Panc1 (cell line): ENCODE data around the gene EMSY. TPM values are rescaled to one million over a fixed set of nuclear protein-coding genes. Genes with fewer than 3 reads are reported as not detected.

ENCODE experiments used
- ATAC-seq: fragments of 200-7000 bp; cut with Tn5 transposase; 2 replicates; pipeline ENCODE4 v1.9.1; 2020; ENCODE audit warnings: mild to moderate bottlenecking, moderate library complexity
- BruUV-seq: library from RNA; stranded (reverse); fragments of 400-500 nt; replicated peaks from 2 replicates; lab custom pipeline; 2021; lab: Mats Ljungman, UMichigan
- CTCF ChIA-PET: fragments of 300-600 bp; sonication (Branson Sonifier 250); formaldehyde crosslinking; loops from one replicate; lab custom pipeline; 2022; ENCODE audit warnings: antibody characterized with exemption; lab: Charles Lee
- POLR2A ChIA-PET: fragments of 300-600 bp; sonication (Branson Sonifier 250); formaldehyde crosslinking; loops from one replicate; lab custom pipeline; 2022; ENCODE audit warnings: antibody characterized with exemption; lab: Charles Lee
- DNase-seq: peaks from one replicate; pipeline ENCODE4 v3.0.0-alpha.2; 2010; ENCODE audit warnings: low read depth, low spot score
- H3K27ac ChIP-seq: 2 replicates; pipeline ENCODE4 v1.5.1; 2011; ENCODE audit warnings: mild to moderate bottlenecking, low read length, inconsistent platforms
- H3K27me3 ChIP-seq: fragments of 200-500 bp; sonication (Bioruptor generic); 2 replicates; pipeline ENCODE4 v1.6.0; 2014; ENCODE audit warnings: low read length, inconsistent platforms; ENCODE audit not compliant: control insufficient read depth, insufficient read depth
- H3K36me3 ChIP-seq: fragments of 200-500 bp; sonication (Bioruptor generic); 2 replicates; pipeline ENCODE4 v1.5.1; 2014; ENCODE audit warnings: inconsistent platforms, mild to moderate bottlenecking, low read length, moderate library complexity; ENCODE audit not compliant: control insufficient read depth, insufficient read depth
- H3K4me1 ChIP-seq: 2 replicates; pipeline ENCODE4 v1.5.1; 2011; ENCODE audit warnings: inconsistent platforms, mild to moderate bottlenecking, low read length, moderate library complexity; ENCODE audit not compliant: control insufficient read depth, insufficient read depth
- H3K4me3 ChIP-seq, 2 experiments: 2 replicates each; pipeline ENCODE4 v1.5.1; 2011 to 2012; ENCODE audit warnings: low read depth in 2 of 2, low read length in 2 of 2, mild to moderate bottlenecking in 2 of 2, inconsistent platforms in 1 of 2, moderate library complexity in 1 of 2
- H3K9me3 ChIP-seq: fragments of 200-500 bp; sonication (Bioruptor generic); 2 replicates; pipeline ENCODE4 v1.5.1; 2014; ENCODE audit warnings: low read depth, mild to moderate bottlenecking, inconsistent platforms, low read length, moderate library complexity; ENCODE audit not compliant: control insufficient read depth, insufficient read depth
- POLR2AphosphoS5 ChIP-seq: IDR thresholded peaks from 2 replicates; pipeline ENCODE4 v1.6.1; 2012; ENCODE audit warnings: mild to moderate bottlenecking, low read depth, low read length, moderate library complexity
- SIN3A ChIP-seq: IDR thresholded peaks from 2 replicates; pipeline ENCODE4 v1.6.1; 2012; ENCODE audit warnings: low read depth, mild to moderate bottlenecking, low read length, moderate library complexity, borderline replicate concordance; ENCODE audit not compliant: insufficient read depth
- TCF7L2 ChIP-seq: IDR thresholded peaks from 2 replicates; pipeline ENCODE4 v1.6.1; 2011; ENCODE audit warnings: mild to moderate bottlenecking, low read depth, low read length, inconsistent platforms
- in situ Hi-C: cut with HindIII; loops from 2 replicates; pipeline ENCODE4 v1.10.0; 2016; ENCODE audit warnings: low sequenced_read_pairs, low pct_unique_long_range_greater_than_20kb
- intact Hi-C: fragments of 100-400 bp; cut with micrococcal nuclease; formaldehyde crosslinking; loops from one replicate; pipeline ENCODE4 v1.10.0; 2022; ENCODE audit not compliant: unreplicated experiment
- total RNA-seq: library from RNA; stranded (reverse); gene quantifications from one replicate; pipeline ENCODE4 v1.2.1, GENCODE V29; 2021; ENCODE audit not compliant: unreplicated experiment
- TF ChIP-seq, protein P1 (sequence below), 2 experiments: IDR thresholded peaks; 2 replicates each; pipeline ENCODE4 v1.6.1; 2011 to 2012; ENCODE audit warnings: low read depth in 2 of 2, control low read depth in 1 of 2, low read length in 1 of 2, mild to moderate bottlenecking in 1 of 2, moderate library complexity in 1 of 2; ENCODE audit not compliant: insufficient read depth in 1 of 2
- TF ChIP-seq, protein P2 (sequence below): fragments of 450-650 bp; IDR thresholded peaks from 2 replicates; pipeline ENCODE4 v1.5.1; 2017; ENCODE audit warnings: mild to moderate bottlenecking

The EMSY gene
- total RNA-seq, 1 experiment from 2014 or later = 26.4 TPM

DNA sequence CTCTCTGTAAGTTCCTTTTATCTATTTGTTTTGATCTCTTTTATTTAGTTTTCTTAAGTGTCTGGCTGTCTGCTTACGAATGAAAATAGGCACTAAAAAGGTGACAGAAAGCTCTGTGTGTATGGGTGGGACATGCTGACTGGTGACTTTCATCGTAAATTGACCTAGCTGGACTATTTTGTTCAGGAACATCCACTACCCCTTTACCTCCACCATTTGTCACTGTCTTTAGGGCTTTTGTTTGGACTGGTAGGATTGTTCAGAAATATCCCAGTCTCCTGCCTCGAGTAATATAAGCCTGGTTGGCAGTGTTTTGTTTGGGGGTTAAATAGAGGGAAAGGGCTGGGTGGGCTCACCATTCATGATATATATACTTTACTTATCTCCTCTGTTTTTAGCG is 20.9 kb downstream of the EMSY start:
- TF ChIP-seq, protein P1, sequence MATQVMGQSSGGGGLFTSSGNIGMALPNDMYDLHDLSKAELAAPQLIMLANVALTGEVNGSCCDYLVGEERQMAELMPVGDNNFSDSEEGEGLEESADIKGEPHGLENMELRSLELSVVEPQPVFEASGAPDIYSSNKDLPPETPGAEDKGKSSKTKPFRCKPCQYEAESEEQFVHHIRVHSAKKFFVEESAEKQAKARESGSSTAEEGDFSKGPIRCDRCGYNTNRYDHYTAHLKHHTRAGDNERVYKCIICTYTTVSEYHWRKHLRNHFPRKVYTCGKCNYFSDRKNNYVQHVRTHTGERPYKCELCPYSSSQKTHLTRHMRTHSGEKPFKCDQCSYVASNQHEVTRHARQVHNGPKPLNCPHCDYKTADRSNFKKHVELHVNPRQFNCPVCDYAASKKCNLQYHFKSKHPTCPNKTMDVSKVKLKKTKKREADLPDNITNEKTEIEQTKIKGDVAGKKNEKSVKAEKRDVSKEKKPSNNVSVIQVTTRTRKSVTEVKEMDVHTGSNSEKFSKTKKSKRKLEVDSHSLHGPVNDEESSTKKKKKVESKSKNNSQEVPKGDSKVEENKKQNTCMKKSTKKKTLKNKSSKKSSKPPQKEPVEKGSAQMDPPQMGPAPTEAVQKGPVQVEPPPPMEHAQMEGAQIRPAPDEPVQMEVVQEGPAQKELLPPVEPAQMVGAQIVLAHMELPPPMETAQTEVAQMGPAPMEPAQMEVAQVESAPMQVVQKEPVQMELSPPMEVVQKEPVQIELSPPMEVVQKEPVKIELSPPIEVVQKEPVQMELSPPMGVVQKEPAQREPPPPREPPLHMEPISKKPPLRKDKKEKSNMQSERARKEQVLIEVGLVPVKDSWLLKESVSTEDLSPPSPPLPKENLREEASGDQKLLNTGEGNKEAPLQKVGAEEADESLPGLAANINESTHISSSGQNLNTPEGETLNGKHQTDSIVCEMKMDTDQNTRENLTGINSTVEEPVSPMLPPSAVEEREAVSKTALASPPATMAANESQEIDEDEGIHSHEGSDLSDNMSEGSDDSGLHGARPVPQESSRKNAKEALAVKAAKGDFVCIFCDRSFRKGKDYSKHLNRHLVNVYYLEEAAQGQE (IDR thresholded peaks at IDR 0.05; ENCODE audit: insufficient read depth in 1 of 2, low read depth in 2 of 2, low read length in 1 of 2) = no peak
- TF ChIP-seq TCF7L2 (no peak), POLR2AphosphoS5 (no peak), SIN3A (no peak)
- TF ChIP-seq, protein P2, sequence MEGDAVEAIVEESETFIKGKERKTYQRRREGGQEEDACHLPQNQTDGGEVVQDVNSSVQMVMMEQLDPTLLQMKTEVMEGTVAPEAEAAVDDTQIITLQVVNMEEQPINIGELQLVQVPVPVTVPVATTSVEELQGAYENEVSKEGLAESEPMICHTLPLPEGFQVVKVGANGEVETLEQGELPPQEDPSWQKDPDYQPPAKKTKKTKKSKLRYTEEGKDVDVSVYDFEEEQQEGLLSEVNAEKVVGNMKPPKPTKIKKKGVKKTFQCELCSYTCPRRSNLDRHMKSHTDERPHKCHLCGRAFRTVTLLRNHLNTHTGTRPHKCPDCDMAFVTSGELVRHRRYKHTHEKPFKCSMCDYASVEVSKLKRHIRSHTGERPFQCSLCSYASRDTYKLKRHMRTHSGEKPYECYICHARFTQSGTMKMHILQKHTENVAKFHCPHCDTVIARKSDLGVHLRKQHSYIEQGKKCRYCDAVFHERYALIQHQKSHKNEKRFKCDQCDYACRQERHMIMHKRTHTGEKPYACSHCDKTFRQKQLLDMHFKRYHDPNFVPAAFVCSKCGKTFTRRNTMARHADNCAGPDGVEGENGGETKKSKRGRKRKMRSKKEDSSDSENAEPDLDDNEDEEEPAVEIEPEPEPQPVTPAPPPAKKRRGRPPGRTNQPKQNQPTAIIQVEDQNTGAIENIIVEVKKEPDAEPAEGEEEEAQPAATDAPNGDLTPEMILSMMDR = no peak
- POLR2A ChIA-PET = no interaction called here
- in situ Hi-C loops = no loop called here

GRCh38 chr11:76466666-76467065 is 21.8 kb downstream of the EMSY start:
- TF ChIP-seq, protein P1 (IDR thresholded peaks at IDR 0.05; ENCODE audit: insufficient read depth in 1 of 2, low read depth in 2 of 2, low read length in 1 of 2) = no peak
- TF ChIP-seq TCF7L2 = no peak
- no peak for TF ChIP-seq SIN3A
- no peak for TF ChIP-seq POLR2AphosphoS5
- TF ChIP-seq, protein P2 = no peak
- no peaks in the 10 kb centered on the region for H3K9me3 ChIP-seq
- in situ Hi-C loops = no loop called here
- ChIA-PET CTCF (no interaction called here), POLR2A (no interaction called here)
- no peak overlapping the region for H3K4me3 ChIP-seq
- no peak for DNase-seq
- peaks cover 7% of the 10 kb centered on the region; the same call in 1 of the 2 replicates for H3K36me3 ChIP-seq
- intact Hi-C loops = no loop called here
- no TSS peak for BruUV-seq
- H3K27me3 ChIP-seq = no peaks in the 10 kb centered on the region
- no peaks in the 10 kb centered on the region for H3K4me1 ChIP-seq
- H3K27ac ChIP-seq = no peak overlapping the region
- ATAC-seq = no peak

More for the DNA sequence above, 20.9 kb downstream of the EMSY start:
- intact Hi-C loops = no loop called here
- ATAC-seq (no peak), DNase-seq (no peak)
- H3K27ac ChIP-seq = no peak overlapping the region
- no peaks in the 10 kb centered on the region for H3K9me3 ChIP-seq
- H3K27me3 ChIP-seq = no peaks in the 10 kb centered on the region
- no TSS peak for BruUV-seq
- H3K4me1 ChIP-seq = no peaks in the 10 kb centered on the region
- CTCF ChIA-PET = interaction anchor here (0.7 kb wide), 1 partner anchor 45 kb away, joined by 3 read pairs; no protein-coding TSS in a partner anchor
- H3K4me3 ChIP-seq = no peak overlapping the region
- peaks cover 7% of the 10 kb centered on the region; the same call in 1 of the 2 replicates for H3K36me3 ChIP-seq
